WTC11 (cell line): ENCODE results near the gene MZF1. TPM values are rescaled to one million over a fixed set of nuclear protein-coding genes. Genes with fewer than 3 reads are reported as not detected.

Experiments
- ATAC-seq: fragments of 200-7000 bp; cut with Tn5 transposase; 2 replicates; pipeline ENCODE4 v1.10.0; 2021; ENCODE audit warnings: mild to moderate bottlenecking, moderate library complexity
- CTCF ChIA-PET: fragments of 300-600 bp; sonication (Branson Sonifier 250); formaldehyde crosslinking; loops from one replicate; lab custom pipeline; 2021; ENCODE audit warnings: antibody characterized with exemption; lab: Charles Lee
- POLR2A ChIA-PET: fragments of 350-600 bp; sonication (Branson Sonifier 250); formaldehyde crosslinking; loops from one replicate; lab custom pipeline; 2021; ENCODE audit warnings: antibody characterized with exemption; lab: Charles Lee
- DNase-seq: peaks from one replicate; pipeline ENCODE4 v3.0.0; 2021; ENCODE audit warnings: low spot score
- H3K27ac Mint-ChIP-seq: 2 replicates; pipeline ENCODE4 v1.8.0; 2021; ENCODE audit warnings: mixed read lengths
- H3K27me3 Mint-ChIP-seq: 2 replicates; pipeline ENCODE4 v1.8.0; 2021; ENCODE audit warnings: low read depth, mild to moderate bottlenecking, moderate library complexity, mixed read lengths
- H3K36me3 Mint-ChIP-seq: 2 replicates; pipeline ENCODE4 v1.8.0; 2021; ENCODE audit warnings: mixed read lengths
- H3K4me1 Mint-ChIP-seq: 2 replicates; pipeline ENCODE4 v1.8.0; 2022; ENCODE audit warnings: mixed read lengths
- H3K4me3 Mint-ChIP-seq: 2 replicates; pipeline ENCODE4 v1.8.0; 2021; ENCODE audit warnings: mild to moderate bottlenecking, moderate library complexity, mixed read lengths
- H3K9me3 Mint-ChIP-seq: 2 replicates; pipeline ENCODE4 v1.8.0; 2021; ENCODE audit warnings: mixed read lengths
- ATF1 ChIP-seq: sonication (generic); formaldehyde crosslinking; IDR thresholded peaks from 2 replicates; pipeline ENCODE4 v1.8.1; 2023; ENCODE audit warnings: mild to moderate bottlenecking, moderate library complexity, missing genetic modification reagents
- GRHL2 ChIP-seq: fragments of 250-450 bp; sonication (Bioruptor Pico); IDR thresholded peaks from 2 replicates; pipeline ENCODE4 v1.8.0; 2022; ENCODE audit warnings: mild to moderate bottlenecking, moderate library complexity; ENCODE audit not compliant: insufficient replicate concordance, severe bottlenecking
- NR3C1 ChIP-seq: sonication (generic); formaldehyde crosslinking; conservative IDR thresholded peaks from 2 replicates; pipeline ENCODE4 v1.8.1; 2023; ENCODE audit warnings: low read depth, mild to moderate bottlenecking, missing genetic modification reagents
- ZNF219 ChIP-seq: sonication (generic); formaldehyde crosslinking; IDR thresholded peaks from 2 replicates; pipeline ENCODE4 v1.8.0; 2023; ENCODE audit warnings: missing genetic modification reagents, mild to moderate bottlenecking, borderline replicate concordance
- ZNF317 ChIP-seq: sonication (generic); formaldehyde crosslinking; IDR thresholded peaks from 2 replicates; pipeline ENCODE4 v1.8.1; 2023; ENCODE audit warnings: low read depth, mild to moderate bottlenecking, moderate library complexity, missing genetic modification reagents, borderline replicate concordance
- total RNA-seq: library from RNA; stranded (reverse); gene quantifications from 3 replicates; pipeline ENCODE4 v1.2.3, GENCODE V29; 2021
- TF ChIP-seq, protein P1 (sequence below): sonication (generic); formaldehyde crosslinking; IDR thresholded peaks from 2 replicates; pipeline ENCODE4 v1.8.1; 2022; ENCODE audit warnings: mild to moderate bottlenecking, moderate library complexity, missing genetic modification reagents
- TF ChIP-seq, protein P2 (sequence below): sonication (generic); formaldehyde crosslinking; IDR thresholded peaks from 2 replicates; pipeline ENCODE4 v1.8.0; 2022; ENCODE audit warnings: missing genetic modification reagents
- TF ChIP-seq, protein P3 (sequence below): sonication (generic); formaldehyde crosslinking; IDR thresholded peaks from 2 replicates; pipeline ENCODE4 v1.8.0; 2023; ENCODE audit warnings: missing genetic modification reagents
- TF ChIP-seq, protein P4 (sequence below): fragments of 250-450 bp; sonication (Bioruptor Pico); IDR thresholded peaks from 2 replicates; pipeline ENCODE4 v2.1.2; 2022; ENCODE audit warnings: mild to moderate bottlenecking, moderate library complexity
- TF ChIP-seq, protein P5 (sequence below): sonication (generic); formaldehyde crosslinking; IDR thresholded peaks from 2 replicates; pipeline ENCODE4 v1.8.1; 2023; ENCODE audit warnings: mild to moderate bottlenecking, missing genetic modification reagents
- TF ChIP-seq, protein P6 (sequence below): sonication (generic); formaldehyde crosslinking; IDR thresholded peaks from 2 replicates; pipeline ENCODE4 v1.8.1; 2023; ENCODE audit warnings: mild to moderate bottlenecking, missing genetic modification reagents
- TF ChIP-seq, protein P7 (sequence below): sonication (generic); formaldehyde crosslinking; IDR thresholded peaks from 2 replicates; pipeline ENCODE4 v1.8.0; 2023; ENCODE audit warnings: mild to moderate bottlenecking, missing genetic modification reagents

The MZF1 gene
- total RNA-seq, 1 experiment from 2014 or later, result 22.2 TPM

DNA sequence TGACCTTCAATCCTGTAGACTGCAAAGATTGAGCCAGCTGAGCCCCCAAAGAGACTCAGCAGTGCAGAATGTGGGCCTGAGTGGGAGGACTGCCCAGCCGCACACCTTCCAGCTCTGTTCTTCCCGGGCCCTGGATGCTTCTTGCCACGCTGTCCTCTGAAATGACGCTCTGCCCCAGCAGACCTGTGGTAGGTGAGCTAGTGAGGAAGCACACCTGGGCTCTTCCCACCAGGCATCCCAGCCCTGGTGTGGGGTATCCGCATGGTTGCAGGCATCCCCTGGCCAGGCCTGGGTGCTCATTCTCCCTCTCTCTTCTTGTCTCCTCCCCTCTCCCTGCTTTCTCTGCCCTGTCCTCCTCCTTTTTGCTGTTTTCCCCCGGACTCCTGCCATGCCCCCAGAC is 9.8 kb upstream of the MZF1 start:
- Mint-ChIP-seq H3K4me3 (no peak overlapping the region), H3K27me3 (no peaks in the 10 kb centered on the region), H3K36me3 (peaks cover 14% of the 10 kb centered on the region), H3K27ac (no peak overlapping the region), H3K4me1 (peaks cover 7% of the 10 kb centered on the region), H3K9me3 (no peaks in the 10 kb centered on the region)
- ChIA-PET POLR2A (no interaction called here), CTCF (no interaction called here)
- no peak for DNase-seq
- ATAC-seq, result no peak
- TF ChIP-seq ZNF219 (CRISPR knock-in tag) (no peak), NR3C1 (CRISPR knock-in tag) (no peak), ATF1 (no peak), GRHL2 (no peak), ZNF317 (CRISPR knock-in tag) (no peak)
- TF ChIP-seq, protein P1, sequence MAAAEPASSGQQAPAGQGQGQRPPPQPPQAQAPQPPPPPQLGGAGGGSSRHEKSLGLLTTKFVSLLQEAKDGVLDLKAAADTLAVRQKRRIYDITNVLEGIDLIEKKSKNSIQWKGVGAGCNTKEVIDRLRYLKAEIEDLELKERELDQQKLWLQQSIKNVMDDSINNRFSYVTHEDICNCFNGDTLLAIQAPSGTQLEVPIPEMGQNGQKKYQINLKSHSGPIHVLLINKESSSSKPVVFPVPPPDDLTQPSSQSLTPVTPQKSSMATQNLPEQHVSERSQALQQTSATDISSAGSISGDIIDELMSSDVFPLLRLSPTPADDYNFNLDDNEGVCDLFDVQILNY (CRISPR knock-in tag), result no peak
- TF ChIP-seq, protein P2, sequence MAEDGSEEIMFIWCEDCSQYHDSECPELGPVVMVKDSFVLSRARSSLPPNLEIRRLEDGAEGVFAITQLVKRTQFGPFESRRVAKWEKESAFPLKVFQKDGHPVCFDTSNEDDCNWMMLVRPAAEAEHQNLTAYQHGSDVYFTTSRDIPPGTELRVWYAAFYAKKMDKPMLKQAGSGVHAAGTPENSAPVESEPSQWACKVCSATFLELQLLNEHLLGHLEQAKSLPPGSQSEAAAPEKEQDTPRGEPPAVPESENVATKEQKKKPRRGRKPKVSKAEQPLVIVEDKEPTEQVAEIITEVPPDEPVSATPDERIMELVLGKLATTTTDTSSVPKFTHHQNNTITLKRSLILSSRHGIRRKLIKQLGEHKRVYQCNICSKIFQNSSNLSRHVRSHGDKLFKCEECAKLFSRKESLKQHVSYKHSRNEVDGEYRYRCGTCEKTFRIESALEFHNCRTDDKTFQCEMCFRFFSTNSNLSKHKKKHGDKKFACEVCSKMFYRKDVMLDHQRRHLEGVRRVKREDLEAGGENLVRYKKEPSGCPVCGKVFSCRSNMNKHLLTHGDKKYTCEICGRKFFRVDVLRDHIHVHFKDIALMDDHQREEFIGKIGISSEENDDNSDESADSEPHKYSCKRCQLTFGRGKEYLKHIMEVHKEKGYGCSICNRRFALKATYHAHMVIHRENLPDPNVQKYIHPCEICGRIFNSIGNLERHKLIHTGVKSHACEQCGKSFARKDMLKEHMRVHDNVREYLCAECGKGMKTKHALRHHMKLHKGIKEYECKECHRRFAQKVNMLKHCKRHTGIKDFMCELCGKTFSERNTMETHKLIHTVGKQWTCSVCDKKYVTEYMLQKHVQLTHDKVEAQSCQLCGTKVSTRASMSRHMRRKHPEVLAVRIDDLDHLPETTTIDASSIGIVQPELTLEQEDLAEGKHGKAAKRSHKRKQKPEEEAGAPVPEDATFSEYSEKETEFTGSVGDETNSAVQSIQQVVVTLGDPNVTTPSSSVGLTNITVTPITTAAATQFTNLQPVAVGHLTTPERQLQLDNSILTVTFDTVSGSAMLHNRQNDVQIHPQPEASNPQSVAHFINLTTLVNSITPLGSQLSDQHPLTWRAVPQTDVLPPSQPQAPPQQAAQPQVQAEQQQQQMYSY (CRISPR knock-in tag), result no peak
- TF ChIP-seq, protein P3, sequence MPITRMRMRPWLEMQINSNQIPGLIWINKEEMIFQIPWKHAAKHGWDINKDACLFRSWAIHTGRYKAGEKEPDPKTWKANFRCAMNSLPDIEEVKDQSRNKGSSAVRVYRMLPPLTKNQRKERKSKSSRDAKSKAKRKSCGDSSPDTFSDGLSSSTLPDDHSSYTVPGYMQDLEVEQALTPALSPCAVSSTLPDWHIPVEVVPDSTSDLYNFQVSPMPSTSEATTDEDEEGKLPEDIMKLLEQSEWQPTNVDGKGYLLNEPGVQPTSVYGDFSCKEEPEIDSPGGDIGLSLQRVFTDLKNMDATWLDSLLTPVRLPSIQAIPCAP (CRISPR knock-in tag), result no peak
- TF ChIP-seq, protein P4, sequence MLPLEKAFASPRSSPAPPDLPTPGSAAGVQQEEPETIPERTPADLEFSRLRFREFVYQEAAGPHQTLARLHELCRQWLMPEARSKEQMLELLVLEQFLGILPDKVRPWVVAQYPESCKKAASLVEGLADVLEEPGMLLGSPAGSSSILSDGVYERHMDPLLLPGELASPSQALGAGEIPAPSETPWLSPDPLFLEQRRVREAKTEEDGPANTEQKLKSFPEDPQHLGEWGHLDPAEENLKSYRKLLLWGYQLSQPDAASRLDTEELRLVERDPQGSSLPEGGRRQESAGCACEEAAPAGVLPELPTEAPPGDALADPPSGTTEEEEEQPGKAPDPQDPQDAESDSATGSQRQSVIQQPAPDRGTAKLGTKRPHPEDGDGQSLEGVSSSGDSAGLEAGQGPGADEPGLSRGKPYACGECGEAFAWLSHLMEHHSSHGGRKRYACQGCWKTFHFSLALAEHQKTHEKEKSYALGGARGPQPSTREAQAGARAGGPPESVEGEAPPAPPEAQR (CRISPR knock-in tag), result no peak
- TF ChIP-seq, protein P5, sequence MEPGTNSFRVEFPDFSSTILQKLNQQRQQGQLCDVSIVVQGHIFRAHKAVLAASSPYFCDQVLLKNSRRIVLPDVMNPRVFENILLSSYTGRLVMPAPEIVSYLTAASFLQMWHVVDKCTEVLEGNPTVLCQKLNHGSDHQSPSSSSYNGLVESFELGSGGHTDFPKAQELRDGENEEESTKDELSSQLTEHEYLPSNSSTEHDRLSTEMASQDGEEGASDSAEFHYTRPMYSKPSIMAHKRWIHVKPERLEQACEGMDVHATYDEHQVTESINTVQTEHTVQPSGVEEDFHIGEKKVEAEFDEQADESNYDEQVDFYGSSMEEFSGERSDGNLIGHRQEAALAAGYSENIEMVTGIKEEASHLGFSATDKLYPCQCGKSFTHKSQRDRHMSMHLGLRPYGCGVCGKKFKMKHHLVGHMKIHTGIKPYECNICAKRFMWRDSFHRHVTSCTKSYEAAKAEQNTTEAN (CRISPR knock-in tag), result no peak
- TF ChIP-seq, protein P6, sequence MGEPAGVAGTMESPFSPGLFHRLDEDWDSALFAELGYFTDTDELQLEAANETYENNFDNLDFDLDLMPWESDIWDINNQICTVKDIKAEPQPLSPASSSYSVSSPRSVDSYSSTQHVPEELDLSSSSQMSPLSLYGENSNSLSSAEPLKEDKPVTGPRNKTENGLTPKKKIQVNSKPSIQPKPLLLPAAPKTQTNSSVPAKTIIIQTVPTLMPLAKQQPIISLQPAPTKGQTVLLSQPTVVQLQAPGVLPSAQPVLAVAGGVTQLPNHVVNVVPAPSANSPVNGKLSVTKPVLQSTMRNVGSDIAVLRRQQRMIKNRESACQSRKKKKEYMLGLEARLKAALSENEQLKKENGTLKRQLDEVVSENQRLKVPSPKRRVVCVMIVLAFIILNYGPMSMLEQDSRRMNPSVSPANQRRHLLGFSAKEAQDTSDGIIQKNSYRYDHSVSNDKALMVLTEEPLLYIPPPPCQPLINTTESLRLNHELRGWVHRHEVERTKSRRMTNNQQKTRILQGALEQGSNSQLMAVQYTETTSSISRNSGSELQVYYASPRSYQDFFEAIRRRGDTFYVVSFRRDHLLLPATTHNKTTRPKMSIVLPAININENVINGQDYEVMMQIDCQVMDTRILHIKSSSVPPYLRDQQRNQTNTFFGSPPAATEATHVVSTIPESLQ (CRISPR knock-in tag), result no peak
- TF ChIP-seq, protein P7, sequence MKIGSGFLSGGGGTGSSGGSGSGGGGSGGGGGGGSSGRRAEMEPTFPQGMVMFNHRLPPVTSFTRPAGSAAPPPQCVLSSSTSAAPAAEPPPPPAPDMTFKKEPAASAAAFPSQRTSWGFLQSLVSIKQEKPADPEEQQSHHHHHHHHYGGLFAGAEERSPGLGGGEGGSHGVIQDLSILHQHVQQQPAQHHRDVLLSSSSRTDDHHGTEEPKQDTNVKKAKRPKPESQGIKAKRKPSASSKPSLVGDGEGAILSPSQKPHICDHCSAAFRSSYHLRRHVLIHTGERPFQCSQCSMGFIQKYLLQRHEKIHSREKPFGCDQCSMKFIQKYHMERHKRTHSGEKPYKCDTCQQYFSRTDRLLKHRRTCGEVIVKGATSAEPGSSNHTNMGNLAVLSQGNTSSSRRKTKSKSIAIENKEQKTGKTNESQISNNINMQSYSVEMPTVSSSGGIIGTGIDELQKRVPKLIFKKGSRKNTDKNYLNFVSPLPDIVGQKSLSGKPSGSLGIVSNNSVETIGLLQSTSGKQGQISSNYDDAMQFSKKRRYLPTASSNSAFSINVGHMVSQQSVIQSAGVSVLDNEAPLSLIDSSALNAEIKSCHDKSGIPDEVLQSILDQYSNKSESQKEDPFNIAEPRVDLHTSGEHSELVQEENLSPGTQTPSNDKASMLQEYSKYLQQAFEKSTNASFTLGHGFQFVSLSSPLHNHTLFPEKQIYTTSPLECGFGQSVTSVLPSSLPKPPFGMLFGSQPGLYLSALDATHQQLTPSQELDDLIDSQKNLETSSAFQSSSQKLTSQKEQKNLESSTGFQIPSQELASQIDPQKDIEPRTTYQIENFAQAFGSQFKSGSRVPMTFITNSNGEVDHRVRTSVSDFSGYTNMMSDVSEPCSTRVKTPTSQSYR (CRISPR knock-in tag), result no peak
